ENCODE data around the gene STX7.

STX7 gene

GRCh38 chr6:132443206-132443605 lies 69.7 kb downstream of the STX7 start:
- no peak overlapping the region for H3K4me3 ChIP-seq (ENCODE audit: low read depth, low read length)
- TF ChIP-seq CTCF (IDR thresholded peaks at IDR 0.05; ENCODE audit: low read depth, low read length) = no peak

- H3K4me3 ChIP-seq (ENCODE audit: low read depth, low read length) = no peak overlapping the region
- no peak for TF ChIP-seq CTCF (IDR thresholded peaks at IDR 0.05; ENCODE audit: low read depth, low read length)
Observed at GRCh38 chr6:132430110-132430509, 82.8 kb downstream of the STX7 start.

GRCh38 chr6:132425176-132425575 lies 87.7 kb downstream of the STX7 start:
- no peak for TF ChIP-seq CTCF (IDR thresholded peaks at IDR 0.05; ENCODE audit: low read depth, low read length)
- no peak overlapping the region for H3K4me3 ChIP-seq (ENCODE audit: low read depth, low read length)

- H3K4me3 ChIP-seq (ENCODE audit: low read depth, low read length) = no peak overlapping the region
- TF ChIP-seq CTCF (IDR thresholded peaks at IDR 0.05; ENCODE audit: low read depth, low read length) = no peak
Observed at GRCh38 chr6:132423839-132424238, 89.1 kb downstream of the STX7 start.

GRCh38 chr6:132418235-132418965 lies 94.5 kb downstream of the STX7 start:
- TF ChIP-seq CTCF (IDR thresholded peaks at IDR 0.05; ENCODE audit: low read depth, low read length) = no peak
- H3K4me3 ChIP-seq (ENCODE audit: low read depth, low read length) = no peak overlapping the region

GRCh38 chr6:132414761-132415160 lies 98.2 kb downstream of the STX7 start:
- H3K4me3 ChIP-seq (ENCODE audit: low read depth, low read length) = no peak overlapping the region
- TF ChIP-seq CTCF (IDR thresholded peaks at IDR 0.05; ENCODE audit: low read depth, low read length) = no peak

- no peak for TF ChIP-seq CTCF (IDR thresholded peaks at IDR 0.05; ENCODE audit: low read depth, low read length)
- H3K4me3 ChIP-seq (ENCODE audit: low read depth, low read length) = no peak overlapping the region
Observed at GRCh38 chr6:132414322-132414721, 98.6 kb downstream of the STX7 start.
